AG04450 (cell line): ENCODE results near the gene DNAH10. TPM values are rescaled to one million over a fixed set of nuclear protein-coding genes. Genes with fewer than 3 reads are reported as not detected.

ENCODE experiments used
- CTCF ChIA-PET: fragments of 300-600, 350-600 bp; formaldehyde crosslinking; extraction: SDS; loops from one replicate; lab custom pipeline; 2022; ENCODE audit warnings: antibody characterized with exemption, inconsistent platforms; lab: Charles Lee
- POLR2A ChIA-PET: fragments of 350-600 bp; formaldehyde crosslinking; extraction: SDS; loops from one replicate; lab custom pipeline; 2021; ENCODE audit warnings: antibody characterized with exemption, inconsistent platforms; lab: Yijun Ruan, JAX
- DNase-seq: peaks from one replicate; pipeline ENCODE4 v3.0.0-alpha.2; 2011; ENCODE audit warnings: low read depth, low spot score
- H3K27ac ChIP-seq: one replicate; pipeline ENCODE4 v1.5.1; 2012; ENCODE audit warnings: low read depth, low read length, control low read depth
- H3K27me3 ChIP-seq: one replicate; pipeline ENCODE4 v1.6.0; 2012; ENCODE audit warnings: low read length; ENCODE audit not compliant: control insufficient read depth, insufficient read depth
- H3K4me3 ChIP-seq: 2 replicates; pipeline ENCODE4 v1.5.1; 2011; ENCODE audit warnings: mild to moderate bottlenecking, low read depth, low read length, control low read depth
- H3K9me3 ChIP-seq: 2 replicates; pipeline ENCODE4 v1.5.1; 2012; ENCODE audit warnings: low read length; ENCODE audit not compliant: control insufficient read depth, insufficient read depth
- CTCF ChIP-seq: IDR thresholded peaks from 2 replicates; pipeline ENCODE4 v1.5.1; 2011; ENCODE audit warnings: low read depth, low read length, control low read depth, inconsistent platforms
- polyA plus RNA-seq: library from polyadenylated mRNA; depleted of rRNA; stranded (reverse); fragments of >200 nt; gene quantifications from 2 replicates; pipeline ENCODE4 v1.2.3, GENCODE V29; 2011

Gene DNAH10
- polyA plus RNA-seq, 1 experiment = 9.1 TPM

- Histone ChIP-seq H3K27me3 (peaks cover 4% of the 10 kb centered on the region), H3K9me3 (peaks cover 5% of the 10 kb centered on the region; the same call in 1 of the 2 replicates), H3K27ac (no peak overlapping the region), H3K4me3 (no peak overlapping the region)
- peak; percentile 79 for TF ChIP-seq CTCF
- peak; percentile 68 for DNase-seq
- ChIA-PET POLR2A (interaction anchor here (0.7 kb wide), 1 partner anchor 127 kb away, joined by 5 read pairs; no protein-coding TSS in a partner anchor), CTCF (interaction anchor here (0.6 to 3.3 kb wide), 44 partner anchors 9 to 987 kb away, joined by 3 to 24 read pairs (median 4); no protein-coding TSS in a partner anchor)
Measured at GRCh38 chr12:123905319-123905925, 143.3 kb downstream of the DNAH10 start.

GRCh38 chr12:123906711-123907420 is 144.8 kb downstream of the DNAH10 start:
- Histone ChIP-seq H3K27ac (no peak overlapping the region), H3K9me3 (peaks cover 3% of the 10 kb centered on the region; the same call in 1 of the 2 replicates), H3K4me3 (no peak overlapping the region), H3K27me3 (peaks cover 4% of the 10 kb centered on the region)
- CTCF ChIA-PET = interaction anchor here (1.9 kb wide), 1 partner anchor 15 kb away, joined by 5 read pairs; no protein-coding TSS in a partner anchor
- POLR2A ChIA-PET = no interaction called here
- no peak for TF ChIP-seq CTCF
- DNase-seq = no peak

- peaks cover 3% of the 10 kb centered on the region; the same call in 1 of the 2 replicates for H3K9me3 ChIP-seq
- peaks cover 4% of the 10 kb centered on the region for H3K27me3 ChIP-seq
- CTCF ChIA-PET = no interaction called here
- H3K4me3 ChIP-seq = peak overlapping the region; percentile 31; the same call in 1 of the 2 replicates
- no peak for DNase-seq
- TF ChIP-seq CTCF = no peak
- H3K27ac ChIP-seq = peak overlapping the region; percentile 52
- POLR2A ChIA-PET = no interaction called here
Measured at GRCh38 chr12:123907726-123908476, 145.8 kb downstream of the DNAH10 start.

- POLR2A ChIA-PET = no interaction called here
- DNase-seq = no peak
- no peak overlapping the region for H3K27ac ChIP-seq
- peaks cover under 1% of the 10 kb centered on the region for H3K27me3 ChIP-seq
- no peak overlapping the region for H3K4me3 ChIP-seq
- CTCF ChIA-PET = no interaction called here
- H3K9me3 ChIP-seq = peaks cover 3% of the 10 kb centered on the region; the same call in 1 of the 2 replicates
- TF ChIP-seq CTCF = no peak
Measured at GRCh38 chr12:123908884-123909725, 147.0 kb downstream of the DNAH10 start.
